Loucy (cell line): ENCODE measurements around the gene RPTOR.

Experiments used
- H2AFZ ChIP-seq: fragments of 200-600 bp; sonication (generic); 2 replicates; pipeline ENCODE4 v1.6.0; 2016; ENCODE audit warnings: antibody characterized with exemption, mild to moderate bottlenecking, low read length, moderate library complexity
- H3F3A ChIP-seq: fragments of 200-600 bp; 2 replicates; pipeline ENCODE4 v1.6.0; 2016; ENCODE audit warnings: antibody characterized with exemption, low read depth, mild to moderate bottlenecking
- H3K27me3 ChIP-seq: fragments of 200-600 bp; sonication (generic); 2 replicates; pipeline ENCODE4 v1.6.1; 2014; ENCODE audit warnings: low read length, mild to moderate bottlenecking; ENCODE audit not compliant: insufficient read depth, poor library complexity, severe bottlenecking
- H3K36me3 ChIP-seq: fragments of 200-600 bp; sonication (generic); 2 replicates; pipeline ENCODE4 v1.6.1; 2016; ENCODE audit warnings: low read length; ENCODE audit not compliant: insufficient read depth
- H3K4me1 ChIP-seq: fragments of 200-600 bp; sonication (generic); 2 replicates; pipeline ENCODE4 v1.5.1; 2014; ENCODE audit warnings: low read length, mild to moderate bottlenecking; ENCODE audit not compliant: insufficient read depth, poor library complexity, severe bottlenecking
- H3K4me2 ChIP-seq: fragments of 200-600 bp; sonication (generic); 2 replicates; pipeline ENCODE4 v1.6.0; 2014; ENCODE audit warnings: antibody characterized with exemption, low read length, low read depth, mild to moderate bottlenecking; ENCODE audit not compliant: poor library complexity, severe bottlenecking
- H3K4me3 ChIP-seq: fragments of 200-600 bp; sonication (generic); 2 replicates; pipeline ENCODE4 v1.5.1; 2014; ENCODE audit warnings: low read length, mild to moderate bottlenecking, mixed read lengths; ENCODE audit not compliant: poor library complexity, severe bottlenecking
- H3K79me2 ChIP-seq: fragments of 200-600 bp; sonication (generic); 2 replicates; pipeline ENCODE4 v1.6.1; 2014; ENCODE audit warnings: low read length; ENCODE audit not compliant: insufficient read depth
- H3K9ac ChIP-seq: fragments of 200-600 bp; sonication (generic); 2 replicates; pipeline ENCODE4 v1.6.0; 2014; ENCODE audit warnings: mild to moderate bottlenecking, low read depth, low read length, moderate library complexity; ENCODE audit not compliant: poor library complexity, severe bottlenecking
- H3K9me2 ChIP-seq: fragments of 200-600 bp; sonication (generic); replicated peaks from 2 replicates; pipeline ENCODE4 v1.6.1; 2016; ENCODE audit warnings: low read depth, low read length, mixed read lengths
- H3K9me3 ChIP-seq: fragments of 200-600 bp; sonication (generic); 2 replicates; pipeline ENCODE4 v1.6.1; 2014; ENCODE audit warnings: mild to moderate bottlenecking, antibody characterized with exemption, low read length, low read depth; ENCODE audit not compliant: insufficient read depth
- H4K20me1 ChIP-seq: fragments of 200-600 bp; sonication (generic); 2 replicates; pipeline ENCODE4 v1.6.0; 2014; ENCODE audit warnings: antibody characterized with exemption, low read length, mild to moderate bottlenecking; ENCODE audit not compliant: insufficient read depth, poor library complexity, severe bottlenecking
- CTCF ChIP-seq: fragments of 200-600 bp; sonication (generic); conservative IDR thresholded peaks from 2 replicates; pipeline ENCODE4 v1.5.1; 2014; ENCODE audit warnings: mild to moderate bottlenecking, antibody characterized with exemption, low read length
- EZH2phosphoT487 ChIP-seq: fragments of 200-600 bp; IDR thresholded peaks from 2 replicates; pipeline ENCODE4 v1.6.1; 2018; ENCODE audit warnings: antibody characterized with exemption, mild to moderate bottlenecking, moderate library complexity, borderline replicate concordance

RPTOR gene

GRCh38 chr17:80949451-80950421 lies 405.1 kb downstream of the RPTOR start:
- Histone ChIP-seq H4K20me1 (no peaks in the 10 kb centered on the region), H3K9ac (no peak overlapping the region), H3F3A (no peaks in the 10 kb centered on the region), H3K27me3 (no peaks in the 10 kb centered on the region), H2AFZ (no peak overlapping the region), H3K4me1 (no peaks in the 10 kb centered on the region), H3K9me2 (no peaks in the 10 kb centered on the region), H3K9me3 (no peaks in the 10 kb centered on the region), H3K79me2 (no peaks in the 10 kb centered on the region), H3K4me3 (no peak overlapping the region), H3K36me3 (peaks cover 11% of the 10 kb centered on the region; the same call in 1 of the 2 replicates), H3K4me2 (no peak overlapping the region)
- no peak for TF ChIP-seq CTCF
- TF ChIP-seq EZH2phosphoT487: no peak

DNA sequence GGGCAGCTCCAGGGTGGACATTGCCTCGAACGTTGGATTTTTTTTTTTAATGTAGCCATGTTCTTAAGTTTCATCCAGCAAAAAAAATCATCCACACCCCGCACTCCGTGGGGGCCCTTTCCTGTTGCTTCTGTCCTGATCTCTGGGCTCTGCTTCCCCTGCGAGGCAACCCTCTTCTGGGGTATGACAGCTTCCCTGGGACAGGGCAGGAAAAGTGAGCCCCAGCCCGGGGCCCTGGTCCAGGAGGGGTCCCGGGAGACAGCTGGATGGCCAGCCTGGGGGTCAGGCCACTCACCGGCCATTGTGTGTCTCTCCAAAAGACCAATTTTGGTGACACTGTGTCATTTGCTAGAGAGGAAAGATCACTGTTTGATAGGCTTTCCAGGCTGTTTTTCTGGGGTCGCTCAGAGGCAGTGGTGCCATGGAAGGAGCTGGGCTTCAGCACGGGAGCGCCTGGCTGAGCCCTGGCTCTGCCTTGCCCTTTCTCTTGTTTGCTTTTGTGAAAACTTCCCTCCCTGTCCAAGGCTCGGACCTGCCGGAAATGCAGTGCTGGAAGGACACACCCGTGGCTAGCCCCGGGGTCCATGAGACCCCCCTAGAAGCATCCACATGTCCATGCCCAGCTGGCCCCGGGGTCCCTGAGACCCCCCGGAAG lies 406.0 kb downstream of the RPTOR start:
- H2AFZ ChIP-seq: no peak overlapping the region
- no peak overlapping the region for H3K9ac ChIP-seq
- H3K4me3 ChIP-seq: no peak overlapping the region
- H3F3A ChIP-seq: no peaks in the 10 kb centered on the region
- H3K4me1 ChIP-seq: no peaks in the 10 kb centered on the region
- H3K9me3 ChIP-seq: no peaks in the 10 kb centered on the region
- H3K4me2 ChIP-seq: no peak overlapping the region
- TF ChIP-seq EZH2phosphoT487 (no peak), CTCF (no peak)
- H3K27me3 ChIP-seq: no peaks in the 10 kb centered on the region
- H4K20me1 ChIP-seq: no peaks in the 10 kb centered on the region
- no peaks in the 10 kb centered on the region for H3K79me2 ChIP-seq
- peaks cover 11% of the 10 kb centered on the region; the same call in 1 of the 2 replicates for H3K36me3 ChIP-seq
- no peaks in the 10 kb centered on the region for H3K9me2 ChIP-seq

DNA sequence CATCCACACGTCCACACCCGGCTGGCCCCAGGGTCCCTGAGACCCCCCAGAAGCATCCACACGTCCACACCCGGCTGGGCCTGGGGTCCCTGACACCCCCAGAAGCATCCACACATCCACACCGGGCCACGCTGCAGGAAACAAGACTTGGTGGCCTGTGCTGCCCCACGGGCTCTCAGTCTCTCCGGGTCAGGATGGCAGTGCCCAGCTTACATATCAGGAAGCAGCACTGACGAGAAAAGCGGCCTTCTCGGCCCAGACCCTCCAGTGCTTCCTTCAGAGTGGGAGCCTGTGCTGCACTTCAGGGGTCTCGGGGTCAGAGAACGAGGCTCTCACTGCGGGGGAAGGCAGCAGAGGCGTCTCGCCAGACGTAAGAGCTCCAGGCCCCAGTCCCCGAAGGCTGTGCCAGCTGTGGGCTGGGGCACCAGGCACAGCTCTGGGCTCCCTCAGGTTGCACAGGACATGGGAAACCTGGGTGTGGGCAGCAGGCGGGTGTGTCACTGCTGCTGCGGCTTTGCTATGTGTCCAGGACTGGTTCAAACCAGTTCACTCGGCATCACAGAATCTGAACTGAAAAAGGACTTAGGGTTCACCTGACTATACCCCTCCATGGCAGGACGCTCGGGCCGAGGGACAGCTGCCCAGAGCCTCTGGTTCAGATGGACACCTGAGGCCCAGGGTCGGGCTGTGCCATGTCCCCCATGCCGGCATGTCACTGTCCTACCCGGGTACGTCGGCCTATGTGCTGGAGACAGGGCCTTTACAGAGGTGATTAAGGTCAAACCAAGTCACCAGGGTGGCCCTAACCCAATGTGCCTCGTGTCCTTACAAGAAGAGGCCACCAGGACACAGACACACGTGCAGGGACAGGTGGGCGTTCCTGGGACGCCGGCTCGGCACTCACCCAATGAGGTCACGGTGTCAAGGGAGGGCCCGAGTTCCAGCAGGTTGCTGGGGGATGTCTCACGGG lies 406.8 kb downstream of the RPTOR start:
- H3K4me2 ChIP-seq: no peak overlapping the region
- H3K4me3 ChIP-seq: no peak overlapping the region
- H3K9me3 ChIP-seq: no peaks in the 10 kb centered on the region
- H4K20me1 ChIP-seq: no peaks in the 10 kb centered on the region
- H3K4me1 ChIP-seq: no peaks in the 10 kb centered on the region
- no peaks in the 10 kb centered on the region for H3K9me2 ChIP-seq
- no peaks in the 10 kb centered on the region for H3K27me3 ChIP-seq
- H3K9ac ChIP-seq: no peak overlapping the region
- no peaks in the 10 kb centered on the region for H3F3A ChIP-seq
- no peak for TF ChIP-seq EZH2phosphoT487
- TF ChIP-seq CTCF: no peak
- no peak overlapping the region for H2AFZ ChIP-seq
- H3K79me2 ChIP-seq: no peaks in the 10 kb centered on the region
- peaks cover 5% of the 10 kb centered on the region; the same call in 1 of the 2 replicates for H3K36me3 ChIP-seq
